CD4-positive, alpha-beta T cell (primary cell): ENCODE results near the gene PTGFRN. TPM values are rescaled to one million over a fixed set of nuclear protein-coding genes. Genes with fewer than 3 reads are reported as not detected.

ENCODE experiments used
- ATAC-seq: fragments of 200-7000 bp; cut with Tn5 transposase; one replicate; pipeline ENCODE4 v1.10.0; 2022; ENCODE audit warnings: mild to moderate bottlenecking; ENCODE audit not compliant: poor library complexity
- CTCF ChIA-PET: fragments of 350-600 bp; sonication (Branson Sonifier 250); formaldehyde crosslinking; loops from one replicate; lab custom pipeline; 2021; ENCODE audit warnings: antibody characterized with exemption, inconsistent platforms; lab: Charles Lee
- POLR2A ChIA-PET: fragments of 350-600 bp; sonication (Branson Sonifier 250); formaldehyde crosslinking; loops from one replicate; lab custom pipeline; 2021; ENCODE audit warnings: antibody characterized with exemption, inconsistent platforms; lab: Charles Lee
- DNase-seq, 14 experiments: peaks; one replicate each; pipeline ENCODE4 v3.0.0-alpha.2; 2013 to 2020; ENCODE audit warnings: mixed read lengths in 2 of 14
- H3K27ac ChIP-seq, 2 donors: one replicate each; pipeline versions ENCODE4 v1.5.1 to v1.7.0; 2013; ENCODE audit warnings: low read length in 2 of 2, low read depth in 1 of 2, mild to moderate bottlenecking in 1 of 2
- H3K27me3 ChIP-seq, 2 experiments: 1 replicate in 1 of 2; 2 replicates in 1 of 2; pipeline versions ENCODE4 v1.6.1 to v1.7.0; 2013; ENCODE audit warnings: low read length in 2 of 2, control low read depth in 1 of 2, mild to moderate bottlenecking in 1 of 2, moderate library complexity in 1 of 2; ENCODE audit not compliant: insufficient read depth in 2 of 2, control insufficient read depth in 1 of 2
- H3K36me3 ChIP-seq: one replicate; pipeline ENCODE4 v1.6.1; 2013; ENCODE audit warnings: low read length, control low read depth; ENCODE audit not compliant: insufficient read depth
- H3K4me1 ChIP-seq: one replicate; pipeline ENCODE4 v1.6.1; 2013; ENCODE audit warnings: low read length, control low read depth; ENCODE audit not compliant: insufficient read depth
- H3K4me3 ChIP-seq: one replicate; pipeline ENCODE4 v1.5.1; 2013; ENCODE audit warnings: mild to moderate bottlenecking, low read length, moderate library complexity
- H3K9me3 ChIP-seq, 2 experiments: 1 replicate in 1 of 2; 2 replicates in 1 of 2; pipeline versions ENCODE4 v1.6.1 to v1.7.0; 2013; ENCODE audit warnings: low read length in 2 of 2, mild to moderate bottlenecking in 2 of 2, control low read depth in 1 of 2, moderate library complexity in 1 of 2; ENCODE audit not compliant: control insufficient read depth in 1 of 2, insufficient read depth in 1 of 2
- H3K27ac Mint-ChIP-seq: one replicate; pipeline ENCODE4 v1.8.0; 2020; ENCODE audit warnings: mixed read lengths
- H3K27me3 Mint-ChIP-seq: one replicate; pipeline ENCODE4 v1.8.0; 2021; ENCODE audit warnings: mixed read lengths
- H3K36me3 Mint-ChIP-seq: one replicate; pipeline ENCODE4 v1.8.0; 2021; ENCODE audit warnings: low read depth, mixed read lengths
- H3K4me1 Mint-ChIP-seq: one replicate; pipeline ENCODE4 v1.8.0; 2021; ENCODE audit warnings: low read depth, mixed read lengths
- H3K4me3 Mint-ChIP-seq: one replicate; pipeline ENCODE4 v1.8.0; 2020; ENCODE audit warnings: mild to moderate bottlenecking, mixed read lengths
- H3K9me3 Mint-ChIP-seq: one replicate; pipeline ENCODE4 v1.8.0; 2020; ENCODE audit warnings: mixed read lengths
- intact Hi-C, 2 experiments: fragments of 100-400 bp; cut with DNase I in 1 of 2; cut with micrococcal nuclease in 1 of 2; formaldehyde crosslinking; loops; one replicate each; pipeline versions ENCODE4 v1.15.1 to v1.9.0; 2023 to 2025; cut with DNase I, micrococcal nuclease
- total RNA-seq, 174 experiments: library from RNA in 2 of 174; stranded (reverse) in 2 of 174; gene quantifications; one replicate each; pipeline ENCODE4 v1.2.3 and lab custom pipeline; 2021 to 2026
- TF ChIP-seq, protein P1 (sequence below): fragments of 200-600 bp; IDR thresholded peaks from one replicate; pipeline ENCODE4 v1.8.0; 2022; ENCODE audit warnings: antibody characterized with exemption, mild to moderate bottlenecking

Gene PTGFRN
- total RNA-seq, 2 experiments from 2014 or later, result 0.38 to 0.45 TPM

DNA sequence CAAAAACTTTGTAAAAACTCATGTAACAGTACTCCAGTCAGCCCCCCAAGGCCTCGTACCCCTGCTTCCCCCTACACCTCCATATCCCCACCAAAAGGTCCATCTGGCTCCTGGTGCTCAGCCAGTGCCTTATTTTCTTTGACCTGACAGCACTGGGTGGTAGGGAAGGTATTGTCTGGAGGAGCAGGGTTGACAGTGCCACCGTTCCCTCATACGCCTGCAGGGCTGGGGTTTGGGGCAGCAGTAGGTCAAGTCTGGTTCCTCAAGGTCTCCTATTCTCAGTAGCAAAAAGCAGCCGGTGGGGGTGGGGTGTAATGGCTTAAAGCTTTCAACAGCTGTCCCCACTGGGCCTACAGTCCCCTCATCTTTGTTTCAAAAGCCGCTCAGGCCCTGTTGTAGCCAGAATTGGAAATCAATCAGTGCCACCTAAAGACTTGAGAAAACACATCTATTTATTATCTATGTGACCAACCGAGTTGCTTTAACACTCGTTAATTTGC, 125.1 kb downstream of the PTGFRN start:
- intact Hi-C loops, result loop anchor here in 1 of 2 experiments (5.0 kb wide), 1 partner anchor 38 kb away; no protein-coding TSS in a partner anchor
- Mint-ChIP-seq H3K27ac (no peak overlapping the region), H3K4me3 (no peak overlapping the region), H3K9me3 (no peaks in the 10 kb centered on the region), H3K36me3 (no peaks in the 10 kb centered on the region), H3K27me3 (no peaks in the 10 kb centered on the region), H3K4me1 (peaks cover 18% of the 10 kb centered on the region)
- TF ChIP-seq, protein P1, sequence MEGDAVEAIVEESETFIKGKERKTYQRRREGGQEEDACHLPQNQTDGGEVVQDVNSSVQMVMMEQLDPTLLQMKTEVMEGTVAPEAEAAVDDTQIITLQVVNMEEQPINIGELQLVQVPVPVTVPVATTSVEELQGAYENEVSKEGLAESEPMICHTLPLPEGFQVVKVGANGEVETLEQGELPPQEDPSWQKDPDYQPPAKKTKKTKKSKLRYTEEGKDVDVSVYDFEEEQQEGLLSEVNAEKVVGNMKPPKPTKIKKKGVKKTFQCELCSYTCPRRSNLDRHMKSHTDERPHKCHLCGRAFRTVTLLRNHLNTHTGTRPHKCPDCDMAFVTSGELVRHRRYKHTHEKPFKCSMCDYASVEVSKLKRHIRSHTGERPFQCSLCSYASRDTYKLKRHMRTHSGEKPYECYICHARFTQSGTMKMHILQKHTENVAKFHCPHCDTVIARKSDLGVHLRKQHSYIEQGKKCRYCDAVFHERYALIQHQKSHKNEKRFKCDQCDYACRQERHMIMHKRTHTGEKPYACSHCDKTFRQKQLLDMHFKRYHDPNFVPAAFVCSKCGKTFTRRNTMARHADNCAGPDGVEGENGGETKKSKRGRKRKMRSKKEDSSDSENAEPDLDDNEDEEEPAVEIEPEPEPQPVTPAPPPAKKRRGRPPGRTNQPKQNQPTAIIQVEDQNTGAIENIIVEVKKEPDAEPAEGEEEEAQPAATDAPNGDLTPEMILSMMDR, result no peak
- Histone ChIP-seq H3K27me3 (no peaks in the 10 kb centered on the region), H3K4me3 (no peak overlapping the region), H3K27ac (no peak overlapping the region), H3K9me3 (no peaks in the 10 kb centered on the region), H3K4me1 (peaks cover 7% of the 10 kb centered on the region), H3K36me3 (peaks cover 6% of the 10 kb centered on the region)
- no peak for DNase-seq
- ChIA-PET POLR2A (no interaction called here), CTCF (no interaction called here)
- no peak for ATAC-seq

DNA sequence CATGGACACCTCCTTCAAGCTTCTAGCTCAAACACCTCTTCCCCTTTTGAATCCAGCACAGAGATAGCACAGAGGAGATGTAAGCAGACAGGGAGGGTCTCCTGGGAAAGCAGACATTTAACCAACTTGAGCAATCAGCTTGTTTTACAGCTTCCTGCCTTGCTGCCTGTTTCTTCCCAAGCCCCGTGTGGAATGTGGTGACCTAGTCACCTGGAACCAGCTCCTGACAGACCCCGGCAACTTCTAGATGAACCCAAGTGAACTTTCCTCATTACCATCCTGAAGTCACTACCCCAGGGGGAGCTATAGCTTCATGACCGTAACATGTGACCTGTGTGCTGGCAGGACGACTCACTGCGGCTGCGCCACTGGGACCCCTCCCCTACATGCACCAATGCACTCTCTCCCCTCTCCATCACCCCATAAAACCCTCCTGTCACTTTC, 126.3 kb downstream of the PTGFRN start:
- Mint-ChIP-seq H3K36me3 (no peaks in the 10 kb centered on the region), H3K9me3 (no peaks in the 10 kb centered on the region), H3K27me3 (no peaks in the 10 kb centered on the region), H3K27ac (no peak overlapping the region), H3K4me1 (peaks cover 18% of the 10 kb centered on the region), H3K4me3 (no peak overlapping the region)
- H3K36me3 ChIP-seq, result peaks cover 6% of the 10 kb centered on the region
- TF ChIP-seq, protein P1, result no peak
- peaks cover 5% of the 10 kb centered on the region for H3K4me1 ChIP-seq
- no peak overlapping the region for H3K4me3 ChIP-seq
- no peaks in the 10 kb centered on the region for H3K27me3 ChIP-seq
- ChIA-PET POLR2A (no interaction called here), CTCF (no interaction called here)
- no peak for DNase-seq
- ATAC-seq, result no peak
- H3K9me3 ChIP-seq, result no peaks in the 10 kb centered on the region
- intact Hi-C loops, result loop anchor here in 1 of 2 experiments (5.0 kb wide), 1 partner anchor 39 kb away; no protein-coding TSS in a partner anchor
- H3K27ac ChIP-seq, result no peak overlapping the region

DNA sequence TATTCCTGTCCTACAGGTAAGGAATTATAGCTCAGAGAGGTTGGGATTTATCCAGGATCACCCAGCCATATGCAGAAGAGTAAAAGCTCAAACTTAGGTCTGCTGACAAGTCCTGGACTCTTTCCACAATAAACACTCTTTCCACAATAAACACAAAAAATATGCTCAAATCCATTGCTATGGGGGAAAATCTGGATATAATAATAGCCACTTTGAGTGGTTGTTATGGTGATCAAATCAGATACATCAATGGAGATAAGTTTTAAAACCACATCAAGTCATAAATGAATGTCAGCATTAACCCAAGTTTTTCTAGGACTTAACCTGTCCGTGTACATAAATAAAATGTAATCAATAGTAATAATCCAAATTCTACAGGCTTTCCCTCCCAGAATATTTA, 128.1 kb downstream of the PTGFRN start:
- ChIA-PET POLR2A (interaction anchor here (1.1 kb wide), 1 partner anchor 12 kb away, joined by 3 read pairs; no protein-coding TSS in a partner anchor), CTCF (no interaction called here)
- no peak overlapping the region for H3K4me3 ChIP-seq
- H3K27me3 ChIP-seq, result no peaks in the 10 kb centered on the region
- no peak overlapping the region for H3K27ac ChIP-seq
- intact Hi-C loops, result loop anchor here in 1 of 2 experiments (5.0 kb wide), 1 partner anchor 41 kb away; no protein-coding TSS in a partner anchor
- Mint-ChIP-seq H3K4me3 (no peak overlapping the region), H3K27ac (no peak overlapping the region), H3K4me1 (peaks cover 16% of the 10 kb centered on the region), H3K27me3 (no peaks in the 10 kb centered on the region), H3K9me3 (peaks cover 3% of the 10 kb centered on the region), H3K36me3 (no peaks in the 10 kb centered on the region)
- peaks cover 5% of the 10 kb centered on the region for H3K4me1 ChIP-seq
- H3K36me3 ChIP-seq, result peaks cover 6% of the 10 kb centered on the region
- TF ChIP-seq, protein P1, result no peak
- DNase-seq, result no peak
- H3K9me3 ChIP-seq, result no peaks in the 10 kb centered on the region
- ATAC-seq, result no peak
